Kidney epithelial cell (primary cell): ENCODE measurements around the gene ANKRD1. TPM values are rescaled to one million over a fixed set of nuclear protein-coding genes. Genes with fewer than 3 reads are reported as not detected.

Source experiments
- DNase-seq: peaks from one replicate; pipeline ENCODE4 v3.0.0-alpha.2; 2010; ENCODE audit warnings: low read depth
- H3K27me3 ChIP-seq: 2 replicates; pipeline ENCODE4 v1.6.0; 2011; ENCODE audit warnings: low read length; ENCODE audit not compliant: control insufficient read depth, insufficient read depth
- H3K36me3 ChIP-seq: 2 replicates; pipeline ENCODE4 v1.5.1; 2011; ENCODE audit warnings: low read length; ENCODE audit not compliant: control insufficient read depth, insufficient read depth
- H3K4me3 ChIP-seq: 2 replicates; pipeline ENCODE4 v1.5.1; 2011; ENCODE audit warnings: low read depth, mild to moderate bottlenecking, control low read depth, low read length
- CTCF ChIP-seq: IDR thresholded peaks from 2 replicates; pipeline ENCODE4 v1.5.1; 2011; ENCODE audit warnings: mild to moderate bottlenecking, moderate library complexity, low read length, control low read depth, inconsistent platforms; ENCODE audit not compliant: insufficient read depth, poor library complexity, severe bottlenecking
- total RNA-seq: library from RNA; depleted of rRNA; stranded (reverse); fragments of >200 nt; gene quantifications from 2 replicates; pipeline ENCODE4 v1.2.3, GENCODE V29; 2015

ANKRD1 gene
- total RNA-seq, 1 donor from 2014 or later, result 171 TPM

- DNase-seq, result no peak
- no peak overlapping the region for H3K4me3 ChIP-seq
- TF ChIP-seq CTCF, result no peak
- H3K36me3 ChIP-seq, result no peaks in the 10 kb centered on the region
- no peaks in the 10 kb centered on the region for H3K27me3 ChIP-seq
Observed at GRCh38 chr10:90916392-90917237, 4.3 kb downstream of the ANKRD1 start.

DNA sequence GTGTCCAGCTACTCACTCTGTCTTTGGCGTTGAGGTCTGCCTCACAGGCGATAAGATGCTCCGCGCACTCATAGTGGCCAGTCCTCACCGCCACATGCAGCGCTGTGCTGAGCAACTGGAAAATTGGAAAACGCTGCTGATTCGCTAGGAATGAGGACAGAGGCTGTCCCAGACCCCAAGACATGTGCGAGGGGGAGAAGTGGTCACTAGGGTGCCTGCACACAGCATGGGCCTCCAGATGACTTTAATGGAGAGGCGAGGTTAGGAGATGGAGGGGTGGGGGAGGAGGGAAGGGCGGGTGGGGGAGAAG, 5.2 kb downstream of the ANKRD1 start:
- Histone ChIP-seq H3K36me3 (no peaks in the 10 kb centered on the region), H3K4me3 (no peak overlapping the region), H3K27me3 (no peaks in the 10 kb centered on the region)
- TF ChIP-seq CTCF, result no peak
- no peak for DNase-seq

DNA sequence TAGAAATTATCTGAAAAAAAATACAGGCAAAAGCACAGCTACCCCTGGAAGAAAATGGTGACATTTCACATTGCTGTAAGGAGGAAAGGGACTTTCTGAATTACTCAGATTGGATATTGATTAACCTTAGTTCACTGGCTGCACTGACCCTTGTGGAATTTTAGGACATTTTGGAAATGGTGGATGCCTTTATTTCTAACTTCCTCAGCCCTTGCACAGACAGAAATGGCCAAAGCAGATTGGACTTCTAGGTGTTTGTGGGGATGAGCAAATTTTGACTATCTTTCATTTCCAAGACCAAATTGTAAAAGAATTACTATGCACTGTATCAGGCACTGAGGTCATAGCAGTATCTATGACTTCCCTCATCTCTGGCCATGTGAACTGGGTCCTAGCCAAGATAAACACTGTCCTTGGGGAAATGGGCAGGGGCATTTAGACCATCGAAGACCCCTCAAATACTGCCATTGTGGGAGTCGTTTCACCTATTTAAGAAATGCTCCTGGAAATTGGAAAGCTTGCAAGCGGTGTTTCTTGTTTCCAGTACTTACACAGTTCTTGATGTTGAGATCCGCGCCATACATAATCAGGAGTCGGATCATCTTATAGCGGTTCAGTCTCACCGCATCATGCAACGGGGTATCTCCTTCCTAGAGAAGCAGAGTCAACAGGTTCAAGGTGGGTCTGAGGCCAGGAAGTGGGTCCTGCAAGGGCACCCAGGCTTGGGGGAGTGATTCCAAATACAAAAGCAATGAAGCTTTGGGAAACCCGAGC, 5.7 kb downstream of the ANKRD1 start:
- Histone ChIP-seq H3K4me3 (no peak overlapping the region), H3K36me3 (no peaks in the 10 kb centered on the region)
- no peak for DNase-seq

GRCh38 chr10:90913774-90914420, 7.0 kb downstream of the ANKRD1 start:
- DNase-seq, result no peak
- H3K4me3 ChIP-seq, result no peak overlapping the region
- H3K27me3 ChIP-seq, result no peaks in the 10 kb centered on the region
- TF ChIP-seq CTCF, result no peak
- no peaks in the 10 kb centered on the region for H3K36me3 ChIP-seq

More for the DNA sequence above, 5.7 kb downstream of the ANKRD1 start:
- no peaks in the 10 kb centered on the region for H3K27me3 ChIP-seq
- no peak for TF ChIP-seq CTCF

DNA sequence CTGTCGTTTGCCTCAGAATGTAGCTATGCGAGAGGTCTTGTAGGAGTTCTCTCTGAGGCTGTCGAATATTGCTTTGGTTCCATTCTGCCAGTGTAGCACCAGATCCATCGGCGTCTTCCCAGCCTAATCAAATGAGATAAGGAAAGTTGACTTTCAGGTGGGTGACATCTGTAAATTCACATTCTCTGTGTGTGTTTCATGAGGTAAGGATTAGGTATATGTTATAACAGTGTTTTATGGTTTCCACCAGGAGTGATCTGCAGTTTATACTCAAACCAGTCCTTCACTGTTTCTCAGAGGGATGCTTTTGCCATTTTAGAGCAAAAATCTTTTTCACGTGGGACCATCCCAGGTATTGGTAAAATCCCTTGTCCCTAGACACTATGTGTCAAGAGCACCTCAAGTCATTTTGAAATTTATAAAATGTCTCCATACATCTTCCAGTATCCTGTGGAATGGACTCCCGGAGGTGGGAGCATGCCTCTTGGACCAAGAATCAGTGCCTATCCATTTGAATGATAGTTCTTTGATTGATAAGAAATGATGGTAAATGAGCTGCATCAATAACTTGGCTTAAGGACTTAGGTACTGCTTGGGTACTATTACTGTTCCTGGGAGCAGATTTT, 7.9 kb downstream of the ANKRD1 start:
- Histone ChIP-seq H3K4me3 (no peak overlapping the region), H3K27me3 (no peaks in the 10 kb centered on the region), H3K36me3 (no peaks in the 10 kb centered on the region)
- no peak for TF ChIP-seq CTCF
- DNase-seq, result no peak
